NCI-H2081 treated with DMSO at 0.1 percent for 48 hours (cell line): ENCODE measurements around the gene UAP1L1.
A peak's percentile ranks its signal among the peaks of the same experiment; 100 is the strongest.
"Not testable (repeated sequence)": the region's sequence is repeated elsewhere in the genome, so short reads cannot be mapped to it uniquely, and the experiment has no call there.

Source experiments
- DNase-seq: peaks from one replicate; lab custom pipeline; 2025; lab: John Stamatoyannopoulos, UW

UAP1L1 gene

GRCh38 chr9:137114613-137115393 lies 37.5 kb downstream of the UAP1L1 start, which contains the start of gene DPP7:
Gene DPP7 (minus strand): TSS chr9:137114733. CDS start chr9:137114713, 20 bp downstream.
- DNase-seq: no peak

GRCh38 chr9:137115394-137116026 lies 38.2 kb downstream of the UAP1L1 start:
- DNase-seq: no peak

DNA sequence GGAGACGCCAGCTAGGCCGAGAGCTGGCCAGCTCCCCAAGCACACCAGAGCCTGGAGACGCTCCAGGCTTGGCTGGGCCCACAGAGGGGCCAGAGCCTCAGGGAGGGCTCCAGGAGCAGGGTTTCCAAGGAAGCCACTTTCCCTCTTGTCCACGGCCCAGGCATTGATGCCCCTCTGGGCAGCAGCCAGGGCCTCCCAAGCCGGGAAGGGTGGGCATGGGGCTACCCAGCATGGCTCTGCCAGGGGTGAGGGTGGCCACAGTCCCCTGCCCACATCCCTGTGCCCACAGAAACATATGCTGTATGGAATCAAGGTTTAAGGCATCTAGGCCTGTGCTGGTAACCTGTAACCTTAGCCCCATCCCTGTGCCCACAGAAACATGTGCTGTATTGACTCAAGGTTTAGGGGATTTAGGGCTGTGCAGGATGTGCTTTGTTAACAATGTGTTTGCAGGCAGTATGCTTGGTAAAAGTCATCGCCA lies 38.8 kb downstream of the UAP1L1 start:
- no peak for DNase-seq

GRCh38 chr9:137116728-137117127 lies 39.4 kb downstream of the UAP1L1 start:
- no peak for DNase-seq

DNA sequence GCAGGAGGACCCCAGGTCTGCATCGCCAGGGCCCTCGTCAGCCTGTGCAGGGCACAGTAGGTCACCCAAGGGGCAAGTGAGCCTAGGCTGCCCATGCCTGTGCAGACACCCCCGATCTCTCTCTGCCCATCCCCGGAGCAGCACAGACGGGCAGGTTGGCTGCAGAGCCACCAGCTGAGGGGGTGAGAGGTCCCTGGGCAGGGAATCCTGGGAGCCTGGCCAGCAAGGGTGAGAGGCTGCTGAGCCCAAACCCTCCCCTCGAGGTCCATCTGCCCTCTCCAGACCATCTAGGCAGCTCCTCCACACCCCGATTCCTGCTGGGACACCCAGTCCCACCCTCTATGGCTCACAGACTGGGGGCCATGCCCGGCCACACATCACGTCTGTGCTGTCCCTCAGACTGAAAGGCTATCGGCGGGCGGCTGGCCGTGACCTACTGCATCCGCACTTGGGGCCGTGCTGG lies 40.0 kb downstream of the UAP1L1 start:
- no peak for DNase-seq

GRCh38 chr9:137118092-137118603 lies 40.8 kb downstream of the UAP1L1 start:
- not testable (repeated sequence) for DNase-seq

DNA sequence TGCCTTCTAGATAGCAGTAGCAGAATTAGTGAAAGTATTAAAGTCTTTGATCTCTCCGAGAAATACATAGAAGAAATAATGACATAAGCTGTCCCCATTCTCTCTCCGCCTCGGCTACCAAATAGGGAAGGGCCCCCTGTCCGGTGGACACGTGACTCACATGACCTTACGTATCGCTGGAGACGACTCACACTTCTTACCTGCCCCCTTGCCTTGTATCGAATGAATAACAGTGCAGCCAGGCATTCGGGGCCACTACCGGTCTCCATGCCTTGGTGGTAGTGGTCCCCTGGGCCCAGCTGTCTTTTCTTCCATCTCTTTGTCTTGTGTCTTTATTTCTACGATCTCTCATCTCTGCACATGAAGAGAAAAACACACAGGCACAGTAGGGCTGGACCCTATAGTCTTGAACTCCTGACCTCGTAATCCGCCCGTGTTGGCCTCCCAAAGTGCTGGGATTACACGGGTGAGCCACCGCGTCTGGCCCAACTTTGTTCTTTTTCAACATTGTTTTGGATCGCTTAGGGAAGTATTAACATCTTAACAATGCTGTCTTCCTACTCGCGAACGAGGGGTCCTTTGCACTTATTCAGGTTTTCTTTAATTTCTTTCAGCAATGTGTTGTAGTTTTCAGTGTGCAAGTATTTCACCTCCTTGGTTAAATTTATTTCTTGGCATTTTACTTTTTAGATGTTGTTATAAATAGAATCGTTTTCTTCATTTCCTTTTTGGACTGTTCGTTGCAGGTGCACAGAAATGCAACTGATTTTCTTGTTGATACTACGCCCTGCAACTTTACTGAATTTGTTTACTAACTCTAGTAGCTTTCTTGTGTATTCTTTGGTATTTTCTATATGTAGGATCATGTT lies 44.8 kb downstream of the UAP1L1 start:
- not testable (repeated sequence) for DNase-seq

DNA sequence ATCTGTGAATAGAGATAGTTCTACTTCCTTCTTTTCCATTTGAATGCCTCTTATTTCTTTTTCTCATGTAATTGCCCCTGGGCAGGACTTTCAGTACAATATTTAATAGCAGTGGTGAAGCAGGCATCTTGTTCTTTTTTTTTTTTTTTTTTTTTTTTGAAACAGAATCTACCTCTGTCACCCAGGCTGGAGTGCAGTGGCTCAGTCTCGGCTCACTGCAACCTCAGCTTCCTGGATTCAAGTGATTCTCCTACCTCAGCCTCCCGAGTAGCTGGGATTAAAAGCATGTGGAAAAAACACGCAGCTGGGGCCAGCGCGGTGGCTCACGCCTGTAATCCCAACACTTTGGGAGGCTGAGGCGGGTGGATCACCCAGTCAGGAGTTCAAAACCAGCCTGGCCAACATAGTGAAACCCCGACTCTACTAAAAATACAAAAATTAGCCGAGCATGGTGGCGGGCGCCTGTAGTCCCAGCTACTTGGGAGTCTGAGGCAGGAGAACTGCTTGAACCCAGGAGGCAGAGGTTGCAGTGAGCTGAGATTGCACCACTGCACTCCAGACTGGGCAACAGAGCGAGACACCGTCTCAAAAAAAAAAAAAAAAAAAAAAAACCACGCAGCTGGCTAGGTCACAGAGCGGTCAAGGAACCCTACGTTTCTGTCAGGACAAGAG lies 45.6 kb downstream of the UAP1L1 start:
- not testable (repeated sequence) for DNase-seq

- DNase-seq: no peak
Measured at GRCh38 chr9:137123468-137123837, 46.1 kb downstream of the UAP1L1 start.

DNA sequence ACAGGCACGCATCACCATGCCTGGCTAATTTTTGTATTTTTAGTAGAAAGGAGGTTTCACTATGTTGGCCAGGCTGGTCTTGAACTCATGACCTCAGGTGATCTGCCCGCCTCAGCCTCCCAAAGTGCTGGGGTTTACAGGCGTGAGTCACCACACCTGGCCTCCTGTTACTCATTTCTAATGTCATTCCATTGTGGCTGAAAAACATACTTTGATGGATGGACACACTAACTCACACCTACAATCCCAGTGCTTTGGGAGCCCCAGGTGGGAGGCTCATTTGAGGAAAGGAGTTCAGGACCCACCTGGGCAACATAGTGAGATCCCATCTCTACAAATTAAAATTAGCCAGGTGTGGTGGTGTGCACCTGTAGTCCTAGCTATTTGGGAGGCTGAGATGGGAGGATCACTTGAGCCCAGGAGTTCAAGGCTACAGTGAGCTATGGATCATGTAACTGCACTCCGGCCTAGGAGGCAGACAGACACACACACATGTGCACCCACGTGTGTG lies 46.7 kb downstream of the UAP1L1 start:
- DNase-seq: not testable (repeated sequence)

- DNase-seq: no peak
Measured at GRCh38 chr9:137126786-137127185, 49.5 kb downstream of the UAP1L1 start.

DNA sequence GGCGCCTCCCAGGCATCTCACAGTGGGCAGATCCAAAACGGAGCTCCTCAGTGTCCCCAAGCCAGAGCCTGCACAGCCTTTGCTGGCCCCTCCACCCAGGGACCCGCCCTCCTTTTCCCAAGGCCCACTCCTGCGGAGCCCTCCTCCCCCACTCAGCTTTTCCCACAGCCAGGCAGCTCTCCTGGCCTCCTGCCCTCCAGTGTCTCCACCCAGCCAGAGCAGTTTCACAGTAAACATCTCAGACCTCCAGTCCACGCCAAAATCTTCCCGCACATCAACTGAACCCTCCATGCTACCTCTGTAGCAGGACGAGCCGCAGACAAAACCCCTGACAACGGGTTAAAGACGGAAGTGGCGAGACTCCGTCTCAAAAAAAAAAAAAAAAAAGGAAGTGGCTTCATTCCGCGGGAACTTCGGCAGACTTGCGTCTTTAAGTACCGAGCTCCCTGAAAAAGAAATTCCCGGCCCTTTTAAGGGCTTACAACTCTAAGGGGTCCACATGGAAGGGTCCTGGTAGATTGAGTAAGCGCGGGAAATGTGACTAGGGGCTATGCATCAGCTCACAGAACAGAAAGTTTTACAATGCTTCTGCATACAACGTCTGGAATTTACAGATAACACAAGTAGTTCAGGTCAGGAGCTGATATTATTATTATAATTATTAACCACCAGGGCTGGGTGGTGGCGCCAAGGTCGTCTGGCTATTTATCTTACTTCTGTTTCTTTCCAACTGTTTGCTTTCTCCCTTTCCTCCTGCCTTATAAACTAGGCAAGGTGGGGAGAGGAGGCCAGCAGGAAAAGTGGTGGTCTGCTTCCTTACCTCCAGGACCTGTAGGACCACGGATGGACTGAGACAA lies 50.2 kb downstream of the UAP1L1 start:
- no peak for DNase-seq

DNA sequence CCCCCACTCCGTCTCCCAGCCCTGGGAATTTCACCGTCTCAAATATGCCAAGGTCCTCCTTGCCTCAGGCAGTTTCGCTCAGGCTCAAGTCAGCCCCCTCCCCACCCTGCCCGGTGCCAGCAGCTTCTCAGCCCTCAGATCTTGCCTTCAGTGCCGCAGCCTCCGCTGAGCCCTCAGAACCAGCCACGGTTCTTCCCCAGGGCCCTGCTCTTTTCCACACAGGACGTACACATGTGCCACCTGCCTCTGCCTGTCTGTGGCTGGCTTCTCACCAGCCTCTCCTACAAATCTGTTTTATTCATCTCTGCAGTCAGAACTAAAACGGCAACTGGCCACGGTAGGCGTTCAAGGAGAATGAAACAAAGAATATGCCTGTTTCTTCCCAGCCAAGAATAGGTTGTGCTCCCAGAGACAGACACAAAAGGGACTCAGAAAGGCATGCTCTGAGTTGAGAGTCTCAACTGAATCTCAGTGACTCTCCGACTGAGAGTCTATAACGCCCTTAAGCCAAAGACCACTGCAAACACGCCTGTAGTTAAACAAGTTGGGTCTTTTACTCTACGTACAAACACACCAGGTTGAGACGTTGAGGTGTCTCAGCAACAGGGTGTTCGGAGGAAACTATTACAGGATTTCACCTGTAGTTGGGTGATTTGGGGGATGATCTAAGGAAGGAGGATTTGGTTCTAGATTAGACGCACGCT lies 51.0 kb downstream of the UAP1L1 start:
- DNase-seq: no peak

GRCh38 chr9:137128862-137129455 lies 51.6 kb downstream of the UAP1L1 start:
- no peak for DNase-seq

DNA sequence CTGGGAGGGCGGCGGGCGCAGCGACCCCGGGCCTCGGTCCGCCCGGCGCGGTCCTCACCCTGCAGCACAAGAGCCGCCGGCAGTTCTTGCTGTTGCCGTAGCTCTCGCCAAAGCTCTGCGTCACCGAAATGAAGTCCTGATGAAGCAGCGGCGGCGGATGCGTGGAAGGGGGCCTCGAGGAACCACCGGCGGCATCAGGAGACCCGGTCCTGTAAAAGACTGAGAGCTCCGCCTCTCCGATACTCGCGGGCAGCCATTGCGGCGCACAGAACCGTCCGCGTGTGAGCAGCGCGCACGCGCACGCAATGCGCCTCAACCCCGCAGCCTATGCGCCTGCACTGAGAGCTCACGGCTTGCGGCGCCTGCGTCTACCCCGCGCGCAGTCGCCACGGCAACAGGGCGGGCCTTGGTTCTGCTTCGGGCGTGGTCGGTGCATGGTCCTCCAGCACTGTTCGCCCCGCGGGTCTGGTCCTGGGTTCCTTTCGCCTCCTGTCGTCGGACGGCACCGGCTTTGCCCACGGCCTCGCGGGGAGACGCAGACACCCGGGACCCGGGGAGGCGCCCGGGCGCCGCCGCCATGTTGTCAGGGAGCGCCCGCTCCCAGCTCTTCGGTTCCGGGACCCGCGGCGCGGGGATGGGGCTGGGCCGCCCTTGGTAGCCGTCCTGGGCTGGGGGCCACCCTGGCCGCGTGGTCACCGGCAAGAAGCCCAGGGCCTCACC lies 52.3 kb downstream of the UAP1L1 start:
- DNase-seq: peak; percentile 64

GRCh38 chr9:137130176-137130755 lies 52.9 kb downstream of the UAP1L1 start:
- DNase-seq: no peak
